Nephron progenitor cell (in vitro differentiated cells): ENCODE measurements around the gene NDUFV3.
"Not testable (repeated sequence)": the region's sequence is repeated elsewhere in the genome, so short reads cannot be mapped to it uniquely, and the experiment has no call there.

Experiments
- DNase-seq: peaks from one replicate; pipeline ENCODE4 v3.0.0; 2021
- H3K27ac Mint-ChIP-seq: 2 replicates; pipeline ENCODE4 v1.8.0; 2021; ENCODE audit warnings: mild to moderate bottlenecking, moderate library complexity, mixed read lengths
- H3K27me3 Mint-ChIP-seq: 2 replicates; pipeline ENCODE4 v1.8.0; 2021; ENCODE audit warnings: mild to moderate bottlenecking, low read depth, mixed read lengths; ENCODE audit not compliant: poor library complexity
- H3K36me3 Mint-ChIP-seq: 2 replicates; pipeline ENCODE4 v1.8.0; 2021; ENCODE audit warnings: low read depth, mixed read lengths
- H3K4me1 Mint-ChIP-seq: 2 replicates; pipeline ENCODE4 v1.8.0; 2021; ENCODE audit warnings: mixed read lengths
- H3K4me3 Mint-ChIP-seq: 2 replicates; pipeline ENCODE4 v1.8.0; 2021; ENCODE audit warnings: mild to moderate bottlenecking, moderate library complexity, mixed read lengths
- H3K9me3 Mint-ChIP-seq: 2 replicates; pipeline ENCODE4 v1.8.0; 2021; ENCODE audit warnings: mild to moderate bottlenecking, moderate library complexity, mixed read lengths
- CTCF ChIP-seq: fragments of 200-600 bp; sonication (generic); IDR thresholded peaks from 2 replicates; pipeline ENCODE4 v1.5.0; 2021; ENCODE audit warnings: antibody characterized with exemption

The NDUFV3 gene

GRCh38 chr21:42921927-42922326 is 28.8 kb downstream of the NDUFV3 start:
- no peak overlapping the region for H3K27ac Mint-ChIP-seq
- no peak for DNase-seq
- H3K4me3 Mint-ChIP-seq: no peak overlapping the region
- TF ChIP-seq CTCF: no peak
- H3K27me3 Mint-ChIP-seq: peaks cover 3% of the 10 kb centered on the region
- H3K9me3 Mint-ChIP-seq: no peaks in the 10 kb centered on the region
- H3K4me1 Mint-ChIP-seq: peaks cover 27% of the 10 kb centered on the region
- H3K36me3 Mint-ChIP-seq: no peaks in the 10 kb centered on the region

GRCh38 chr21:42922918-42923317 is 29.8 kb downstream of the NDUFV3 start:
- no peak overlapping the region for H3K4me3 Mint-ChIP-seq
- peaks cover 4% of the 10 kb centered on the region for H3K36me3 Mint-ChIP-seq
- TF ChIP-seq CTCF: no peak
- DNase-seq: no peak
- peaks cover 29% of the 10 kb centered on the region for H3K4me1 Mint-ChIP-seq
- no peaks in the 10 kb centered on the region for H3K9me3 Mint-ChIP-seq
- H3K27ac Mint-ChIP-seq: no peak overlapping the region
- peaks cover 3% of the 10 kb centered on the region for H3K27me3 Mint-ChIP-seq

- peaks cover 4% of the 10 kb centered on the region for H3K36me3 Mint-ChIP-seq
- peak; percentile 65 for DNase-seq
- peak overlapping the region; percentile 90 for H3K27ac Mint-ChIP-seq
- peak; percentile 66 for TF ChIP-seq CTCF
- H3K4me3 Mint-ChIP-seq: no peak overlapping the region
- no peaks in the 10 kb centered on the region for H3K9me3 Mint-ChIP-seq
- H3K4me1 Mint-ChIP-seq: peaks cover 29% of the 10 kb centered on the region
- peaks cover 3% of the 10 kb centered on the region for H3K27me3 Mint-ChIP-seq
Measured at GRCh38 chr21:42923553-42924432, 30.7 kb downstream of the NDUFV3 start.

GRCh38 chr21:42924433-42924751 is 31.3 kb downstream of the NDUFV3 start:
- Mint-ChIP-seq H3K4me3 (peak overlapping the region; percentile 47), H3K27me3 (peaks cover 3% of the 10 kb centered on the region), H3K27ac (peak overlapping the region; percentile 90), H3K4me1 (peaks cover 29% of the 10 kb centered on the region), H3K9me3 (no peaks in the 10 kb centered on the region), H3K36me3 (peaks cover 4% of the 10 kb centered on the region)
- DNase-seq: no peak
- TF ChIP-seq CTCF: no peak

- Mint-ChIP-seq H3K27me3 (peaks cover 3% of the 10 kb centered on the region), H3K36me3 (peaks cover 4% of the 10 kb centered on the region), H3K9me3 (no peaks in the 10 kb centered on the region), H3K27ac (peak within 1 kb of the TSS; percentile 83), H3K4me3 (peak within 1 kb of the TSS; percentile 47), H3K4me1 (peaks cover 34% of the 10 kb centered on the region)
- no peak for TF ChIP-seq CTCF
- DNase-seq: no peak
Measured at GRCh38 chr21:42925114-42925926, 32.2 kb downstream of the NDUFV3 start, which contains the start of gene ERVH48-1. Gene ERVH48-1, minus strand, starts transcription at chr21:42925630. Its CDS starts 6,624 bp downstream, at chr21:42919006.

GRCh38 chr21:42927474-42928200 is 34.5 kb downstream of the NDUFV3 start:
- H3K27ac Mint-ChIP-seq, H3K36me3 Mint-ChIP-seq, DNase-seq, H3K9me3 Mint-ChIP-seq, H3K4me3 Mint-ChIP-seq, H3K27me3 Mint-ChIP-seq: not testable (repeated sequence)
- peaks cover 49% of the 10 kb centered on the region for H3K4me1 Mint-ChIP-seq
